DOHH2 (cell line): ENCODE results near the gene AHNAK.

Experiments used
- H3F3A ChIP-seq: fragments of 200-600 bp; sonication (generic), shearing (Covaris generic); 2 replicates; pipeline ENCODE4 v1.6.0; 2016; ENCODE audit warnings: antibody characterized with exemption, mild to moderate bottlenecking; ENCODE audit not compliant: control insufficient read depth, insufficient read depth
- H3K27ac ChIP-seq: fragments of 200-600 bp; sonication (generic); 2 replicates; pipeline ENCODE4 v1.5.1; 2014; ENCODE audit warnings: low read depth, mild to moderate bottlenecking, low read length, moderate library complexity
- H3K27me3 ChIP-seq: fragments of 200-600 bp; sonication (generic); 2 replicates; pipeline ENCODE4 v1.6.1; 2014; ENCODE audit warnings: mild to moderate bottlenecking, low read length, mixed read lengths; ENCODE audit not compliant: control insufficient read depth
- H3K36me3 ChIP-seq: fragments of 200-600 bp; sonication (generic); 2 replicates; pipeline ENCODE4 v1.6.1; 2014; ENCODE audit warnings: mild to moderate bottlenecking, low read length, moderate library complexity, mixed read lengths; ENCODE audit not compliant: control insufficient read depth
- H3K4me1 ChIP-seq: fragments of 200-600 bp; sonication (generic); 2 replicates; pipeline ENCODE4 v1.6.1; 2014; ENCODE audit warnings: mild to moderate bottlenecking, low read length, mixed read lengths; ENCODE audit not compliant: control insufficient read depth
- H3K4me2 ChIP-seq: fragments of 200-600 bp; sonication (generic); 2 replicates; pipeline ENCODE4 v1.6.0; 2014; ENCODE audit warnings: mild to moderate bottlenecking, low read length, moderate library complexity
- H3K4me3 ChIP-seq: fragments of 200-600 bp; sonication (generic); 2 replicates; pipeline ENCODE4 v1.5.1; 2014; ENCODE audit warnings: mild to moderate bottlenecking, low read length, mixed read lengths
- H3K79me2 ChIP-seq: fragments of 200-600 bp; sonication (generic); 2 replicates; pipeline ENCODE4 v1.6.1; 2014; ENCODE audit warnings: mild to moderate bottlenecking, low read length, mixed read lengths; ENCODE audit not compliant: control insufficient read depth
- H3K9me2 ChIP-seq: fragments of 200-600 bp; sonication (generic); replicated peaks from 2 replicates; pipeline ENCODE4 v1.6.1; 2014; ENCODE audit warnings: mild to moderate bottlenecking, low read length, mixed read lengths; ENCODE audit not compliant: control insufficient read depth
- H3K9me3 ChIP-seq: fragments of 200-600 bp; sonication (generic); 2 replicates; pipeline ENCODE4 v1.6.1; 2014; ENCODE audit warnings: antibody characterized with exemption, low read length, mixed read lengths; ENCODE audit not compliant: control insufficient read depth, insufficient read depth
- H4K20me1 ChIP-seq: fragments of 200-600 bp; sonication (generic); 2 replicates; pipeline ENCODE4 v1.6.0; 2014; ENCODE audit warnings: low read depth, mild to moderate bottlenecking, antibody characterized with exemption, low read length, moderate library complexity; ENCODE audit not compliant: control insufficient read depth, insufficient read depth
- CTCF ChIP-seq: fragments of 200-600 bp; sonication (generic); IDR thresholded peaks from one replicate; pipeline ENCODE4 v1.5.1; 2014; ENCODE audit warnings: antibody characterized with exemption, mild to moderate bottlenecking, low read depth, low read length; ENCODE audit not compliant: poor library complexity, severe bottlenecking
- EZH2phosphoT487 ChIP-seq: fragments of 200-600 bp; sonication (generic); IDR thresholded peaks from 2 replicates; pipeline ENCODE4 v1.6.1; 2017; ENCODE audit warnings: borderline replicate concordance, mild to moderate bottlenecking, antibody characterized with exemption, low read length, moderate library complexity, mixed read lengths

The AHNAK gene

GRCh38 chr11:62471603-62472002, 75.0 kb downstream of the AHNAK start:
- no peaks in the 10 kb centered on the region for H4K20me1 ChIP-seq
- H3K27ac ChIP-seq: no peak overlapping the region

GRCh38 chr11:62468577-62468976, 78.0 kb downstream of the AHNAK start:
- H3K27ac ChIP-seq: no peak overlapping the region
- H3K4me2 ChIP-seq: no peak overlapping the region
- H3K9me3 ChIP-seq: no peaks in the 10 kb centered on the region
- no peaks in the 10 kb centered on the region for H3K36me3 ChIP-seq
- H3K4me1 ChIP-seq: peaks cover 5% of the 10 kb centered on the region; the same call in 1 of the 2 replicates
- no peak overlapping the region for H3K4me3 ChIP-seq
- peaks cover 6% of the 10 kb centered on the region for H3K27me3 ChIP-seq
- no peaks in the 10 kb centered on the region for H4K20me1 ChIP-seq
- TF ChIP-seq EZH2phosphoT487: no peak
- no peak for TF ChIP-seq CTCF
- no peaks in the 10 kb centered on the region for H3F3A ChIP-seq
- no peaks in the 10 kb centered on the region for H3K9me2 ChIP-seq
- no peaks in the 10 kb centered on the region for H3K79me2 ChIP-seq

More at GRCh38 chr11:62471603-62472002, 75.0 kb downstream of the AHNAK start:
- Histone ChIP-seq H3K79me2 (no peaks in the 10 kb centered on the region), H3K4me3 (no peak overlapping the region), H3K9me2 (no peaks in the 10 kb centered on the region), H3K4me1 (no peaks in the 10 kb centered on the region), H3K9me3 (no peaks in the 10 kb centered on the region), H3F3A (no peaks in the 10 kb centered on the region), H3K27me3 (no peaks in the 10 kb centered on the region), H3K36me3 (no peaks in the 10 kb centered on the region), H3K4me2 (no peak overlapping the region)
- TF ChIP-seq CTCF (no peak), EZH2phosphoT487 (no peak)

GRCh38 chr11:62466444-62466843, 80.2 kb downstream of the AHNAK start:
- Histone ChIP-seq H3K4me1 (peaks cover 5% of the 10 kb centered on the region; the same call in 1 of the 2 replicates), H4K20me1 (no peaks in the 10 kb centered on the region), H3K79me2 (no peaks in the 10 kb centered on the region), H3K4me2 (no peak overlapping the region), H3F3A (no peaks in the 10 kb centered on the region), H3K4me3 (no peak overlapping the region), H3K27me3 (peaks cover 11% of the 10 kb centered on the region), H3K9me3 (no peaks in the 10 kb centered on the region), H3K9me2 (no peaks in the 10 kb centered on the region), H3K27ac (no peak overlapping the region), H3K36me3 (no peaks in the 10 kb centered on the region)
- TF ChIP-seq CTCF: no peak
- TF ChIP-seq EZH2phosphoT487: no peak
